Sigmoid colon (tissue), 7 donors: ENCODE measurements around the gene DACT2. TPM values are rescaled to one million over a fixed set of nuclear protein-coding genes. Genes with fewer than 3 reads are reported as not detected.

Experiments
- DNase-seq: peaks from one replicate; pipeline ENCODE4 v3.0.0-alpha.2; 2019
- H3K27ac ChIP-seq, 4 donors: fragments of 200-600 bp; sonication (generic); one replicate each; pipeline ENCODE4 v1.5.1; 2016 to 2019; ENCODE audit warnings: mild to moderate bottlenecking in 1 of 4
- H3K27me3 ChIP-seq, 3 donors: fragments of 200-600 bp; sonication (generic); one replicate each; pipeline ENCODE4 v1.5.1; 2019; ENCODE audit warnings: mild to moderate bottlenecking in 1 of 3
- H3K36me3 ChIP-seq, 4 donors: fragments of 200-600 bp; sonication (generic); one replicate each; pipeline ENCODE4 v1.5.1; 2016 to 2019
- H3K4me1 ChIP-seq, 4 donors: fragments of 200-600 bp; sonication (generic); one replicate each; pipeline ENCODE4 v1.5.1; 2017 to 2019
- H3K4me3 ChIP-seq, 4 donors: fragments of 200-600 bp; sonication (generic); one replicate each; pipeline ENCODE4 v1.5.1; 2017 to 2019; ENCODE audit warnings: mild to moderate bottlenecking in 2 of 4, moderate library complexity in 1 of 4
- H3K9me3 ChIP-seq, 4 donors: fragments of 200-600 bp in 3 of 4; sonication (generic) in 3 of 4; one replicate each; pipeline versions ENCODE4 v1.5.1 to v1.6.1; 2013 to 2019
- EP300 ChIP-seq, 4 donors: sonication (generic); formaldehyde crosslinking; IDR thresholded peaks; one replicate each; pipeline ENCODE4 v1.6.1; 2017; ENCODE audit warnings: antibody characterized with exemption in 4 of 4
- POLR2A ChIP-seq, 2 donors: fragments of 450-650 bp; IDR thresholded peaks; one replicate each; pipeline ENCODE4 v1.6.1; 2016; ENCODE audit warnings: antibody characterized with exemption in 2 of 2, mild to moderate bottlenecking in 2 of 2, moderate library complexity in 2 of 2
- POLR2AphosphoS5 ChIP-seq, 4 donors: sonication (generic); formaldehyde crosslinking; IDR thresholded peaks; one replicate each; pipeline ENCODE4 v1.6.1; 2017; ENCODE audit warnings: antibody characterized with exemption in 4 of 4
- WGBS, 2 donors: extraction: QIAGEN DNeasy Blood & Tissue Kit; methylation state at CpG; one replicate each; pipeline ENCODE4 v1.1.7; 2013; 5-methylcytosine and 5-hydroxymethylcytosine counted together
- intact Hi-C: fragments of 100-400 bp; cut with DNase I; formaldehyde crosslinking; loops from one replicate; pipeline ENCODE4 v1.15.1; 2023
- polyA plus RNA-seq, 3 donors: library from polyadenylated mRNA; stranded (reverse); fragments of 200-250 nt; gene quantifications; one replicate each; pipeline ENCODE4 v1.2.3, GENCODE V29; 2013
- total RNA-seq, 4 donors: library from RNA; depleted of rRNA; stranded (reverse); fragments of >200 nt; gene quantifications; one replicate each; pipeline ENCODE4 v1.1.0, GENCODE V29; 2016
- TF ChIP-seq, protein P1 (sequence below), 4 experiments: fragments of 450-650 bp in 3 of 4; fragments of 200-600 bp in 1 of 4; IDR thresholded peaks; one replicate each; pipeline ENCODE4 v1.5.1; 2016 to 2019; ENCODE audit warnings: antibody characterized with exemption in 4 of 4, mild to moderate bottlenecking in 3 of 4, moderate library complexity in 2 of 4
- donor health status: healthy with polysubstance abuse.
- donor health status: Bipolar disorder and iron deficiency.
- donor health status: healthy.

The DACT2 gene
- total and polyA plus RNA-seq, 7 donors, result 0.16 to 1.1 (median 0.60) TPM

DNA sequence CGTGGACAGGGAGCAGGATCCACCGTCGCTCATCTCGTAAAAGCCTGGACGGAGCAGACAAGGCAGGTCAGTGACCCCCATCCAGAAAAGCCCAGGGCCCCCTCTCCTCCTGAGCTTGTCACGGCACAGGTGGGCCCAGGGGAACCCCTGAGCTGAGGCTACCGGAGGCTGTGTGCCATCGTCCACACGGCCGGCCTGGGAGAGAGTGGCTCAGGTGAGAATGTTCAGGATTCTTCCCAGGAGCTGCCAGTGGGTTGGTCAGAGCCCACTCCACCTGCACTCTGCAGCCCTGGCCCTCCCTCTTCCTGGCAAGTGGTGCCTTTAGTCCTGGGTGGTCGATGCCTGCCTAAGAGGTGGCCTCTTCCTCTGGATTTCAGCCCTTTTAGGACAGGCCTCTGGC is 9.2 kb downstream of the DACT2 start:
- Histone ChIP-seq H3K27ac (no peak overlapping the region), H3K4me3 (no peak overlapping the region), H3K9me3 (no peaks in the 10 kb centered on the region), H3K27me3 (no peaks in the 10 kb centered on the region), H3K4me1 (peaks cover 0 to 15% (median 4%) of the 10 kb centered on the region in 4 donors), H3K36me3 (no peaks in the 10 kb centered on the region)
- intact Hi-C loops, result no loop called here
- 91 to 93% methylated on average over 11 of the region's 11 CpGs for WGBS, 2 donors
- DNase-seq, result no peak
- no peak for TF ChIP-seq POLR2AphosphoS5 (IDR thresholded peaks at IDR 0.05)
- TF ChIP-seq POLR2A (IDR thresholded peaks at IDR 0.05), result no peak
- TF ChIP-seq, protein P1, sequence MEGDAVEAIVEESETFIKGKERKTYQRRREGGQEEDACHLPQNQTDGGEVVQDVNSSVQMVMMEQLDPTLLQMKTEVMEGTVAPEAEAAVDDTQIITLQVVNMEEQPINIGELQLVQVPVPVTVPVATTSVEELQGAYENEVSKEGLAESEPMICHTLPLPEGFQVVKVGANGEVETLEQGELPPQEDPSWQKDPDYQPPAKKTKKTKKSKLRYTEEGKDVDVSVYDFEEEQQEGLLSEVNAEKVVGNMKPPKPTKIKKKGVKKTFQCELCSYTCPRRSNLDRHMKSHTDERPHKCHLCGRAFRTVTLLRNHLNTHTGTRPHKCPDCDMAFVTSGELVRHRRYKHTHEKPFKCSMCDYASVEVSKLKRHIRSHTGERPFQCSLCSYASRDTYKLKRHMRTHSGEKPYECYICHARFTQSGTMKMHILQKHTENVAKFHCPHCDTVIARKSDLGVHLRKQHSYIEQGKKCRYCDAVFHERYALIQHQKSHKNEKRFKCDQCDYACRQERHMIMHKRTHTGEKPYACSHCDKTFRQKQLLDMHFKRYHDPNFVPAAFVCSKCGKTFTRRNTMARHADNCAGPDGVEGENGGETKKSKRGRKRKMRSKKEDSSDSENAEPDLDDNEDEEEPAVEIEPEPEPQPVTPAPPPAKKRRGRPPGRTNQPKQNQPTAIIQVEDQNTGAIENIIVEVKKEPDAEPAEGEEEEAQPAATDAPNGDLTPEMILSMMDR (IDR thresholded peaks at IDR 0.05), result no peak
- TF ChIP-seq EP300 (IDR thresholded peaks at IDR 0.05), result no peak

DNA sequence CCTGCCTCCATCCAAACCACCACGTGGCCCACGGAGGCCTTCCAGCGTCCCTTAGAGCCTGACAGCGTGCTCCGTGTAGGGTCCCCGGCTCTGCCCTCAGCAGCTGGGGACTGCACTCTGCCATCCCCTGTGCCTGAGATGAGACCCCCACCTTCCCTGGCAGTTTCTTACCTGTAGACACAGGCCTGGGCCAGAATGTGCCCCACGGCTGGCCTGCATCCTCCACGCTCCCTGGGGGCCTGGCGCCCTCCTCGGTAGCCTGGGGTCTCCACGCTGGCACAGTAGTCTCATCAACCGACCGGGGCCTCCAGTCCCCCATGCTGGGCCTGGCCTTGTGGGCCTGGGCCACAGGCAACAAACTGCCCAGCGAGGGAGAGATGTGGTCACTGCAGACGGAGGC is 9.6 kb downstream of the DACT2 start:
- DNase-seq, result no peak
- H3K36me3 ChIP-seq, result no peaks in the 10 kb centered on the region
- no peaks in the 10 kb centered on the region for H3K9me3 ChIP-seq
- 94 to 95% methylated on average over 15 of the region's 15 CpGs for WGBS, 2 donors
- intact Hi-C loops, result no loop called here
- TF ChIP-seq POLR2A (IDR thresholded peaks at IDR 0.05), result no peak
- no peak for TF ChIP-seq POLR2AphosphoS5 (IDR thresholded peaks at IDR 0.05)
- TF ChIP-seq, protein P1 (IDR thresholded peaks at IDR 0.05), result no peak
- TF ChIP-seq EP300 (IDR thresholded peaks at IDR 0.05), result no peak
- no peak overlapping the region for H3K4me3 ChIP-seq
- H3K27ac ChIP-seq, result no peak overlapping the region
- no peaks in the 10 kb centered on the region for H3K27me3 ChIP-seq
- H3K4me1 ChIP-seq, result peaks cover 0 to 11% (median 2%) of the 10 kb centered on the region in 4 donors

DNA sequence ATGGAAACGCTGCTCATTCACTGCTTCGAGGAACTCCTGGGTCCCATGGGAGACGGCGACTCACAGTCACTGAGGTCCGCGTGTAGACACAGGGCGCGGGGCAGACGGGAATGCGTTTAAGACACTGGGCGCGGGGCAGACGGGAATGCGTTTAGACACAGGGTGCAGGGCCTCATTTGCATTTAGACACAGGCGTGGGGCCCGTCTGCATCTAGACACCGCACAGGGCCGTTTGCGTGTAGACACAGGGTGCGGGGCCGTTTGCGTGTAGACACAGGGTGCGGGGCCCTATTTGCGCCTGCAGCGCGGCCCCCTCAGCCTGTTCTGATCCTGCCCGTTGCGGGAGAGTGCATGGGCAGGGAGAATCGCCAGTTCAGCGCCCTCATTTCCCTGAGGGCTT is 10.4 kb downstream of the DACT2 start:
- Histone ChIP-seq H3K4me1 (peaks cover 0 to 3% (median 0%) of the 10 kb centered on the region in 4 donors), H3K27me3 (no peaks in the 10 kb centered on the region), H3K27ac (no peak overlapping the region), H3K4me3 (no peak overlapping the region), H3K36me3 (no peaks in the 10 kb centered on the region), H3K9me3 (no peaks in the 10 kb centered on the region)
- intact Hi-C loops, result no loop called here
- 93 to 94% methylated on average over 30 of the region's 30 CpGs for WGBS, 2 donors
- no peak for DNase-seq
- TF ChIP-seq, protein P1 (IDR thresholded peaks at IDR 0.05), result no peak
- TF ChIP-seq EP300 (IDR thresholded peaks at IDR 0.05), result no peak

DNA sequence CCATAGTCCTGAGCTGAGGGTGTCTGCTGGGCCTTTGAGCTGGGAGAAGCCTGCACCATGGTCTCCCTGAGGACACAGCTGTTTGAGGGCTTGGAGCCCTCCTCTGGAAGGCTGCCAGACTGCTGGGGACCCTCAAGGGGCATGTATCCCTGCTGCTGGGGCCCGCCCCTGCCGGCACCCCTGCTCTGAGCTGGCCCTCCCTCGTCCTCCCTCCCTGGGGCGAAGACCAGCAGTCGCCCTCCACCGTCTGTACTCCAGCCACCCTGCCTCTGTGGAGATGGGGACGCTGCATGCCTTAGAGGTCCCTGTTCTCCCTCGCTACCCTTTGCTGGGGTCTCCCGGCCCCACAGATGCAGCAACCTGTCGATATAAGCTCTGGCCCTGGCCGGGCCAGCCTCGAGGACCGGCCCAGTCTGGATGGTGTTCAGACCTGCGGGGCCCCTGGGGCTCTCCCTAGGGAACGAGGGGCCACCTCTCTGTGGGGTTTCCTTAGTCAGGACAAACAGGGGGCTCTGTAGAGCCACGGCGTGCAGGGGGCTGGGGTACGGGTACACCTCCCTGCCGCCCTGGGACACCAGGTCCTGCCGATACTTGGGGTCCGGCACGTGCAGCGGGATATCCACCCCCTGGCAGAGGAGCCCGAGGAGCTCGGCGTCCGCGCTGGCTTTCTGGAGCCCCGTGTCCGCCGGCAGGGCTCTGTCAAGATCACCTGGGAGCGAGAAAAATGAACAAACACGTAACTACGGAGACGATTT is 11.0 kb downstream of the DACT2 start:
- Histone ChIP-seq H3K27ac (no peak overlapping the region), H3K27me3 (no peaks in the 10 kb centered on the region), H3K9me3 (no peaks in the 10 kb centered on the region), H3K36me3 (no peaks in the 10 kb centered on the region), H3K4me3 (no peak overlapping the region), H3K4me1 (no peaks in the 10 kb centered on the region)
- 94 to 95% methylated on average over 35 of the region's 35 CpGs for whole genome bisulfite sequencing, 2 donors
- no peak for TF ChIP-seq POLR2AphosphoS5 (IDR thresholded peaks at IDR 0.05)
- intact Hi-C loops, result no loop called here
- no peak for DNase-seq

DNA sequence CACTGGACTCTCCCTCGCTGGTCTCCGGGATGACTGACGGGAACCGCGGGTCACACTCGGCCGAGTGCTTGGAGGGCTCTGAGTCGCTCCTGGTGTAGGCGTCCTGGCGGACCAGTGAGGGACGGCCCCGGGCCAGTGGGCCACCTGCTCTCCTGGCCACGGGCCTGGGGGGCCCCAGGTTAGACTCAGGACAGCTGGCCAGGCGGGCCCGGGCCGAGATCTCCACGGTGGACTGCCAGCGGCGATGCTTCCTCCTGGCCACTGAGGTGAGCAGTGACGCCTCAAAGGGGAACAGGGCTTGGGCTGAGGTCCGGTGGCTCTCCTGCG is 11.9 kb downstream of the DACT2 start:
- no peak for TF ChIP-seq EP300 (IDR thresholded peaks at IDR 0.05)
- TF ChIP-seq, protein P1 (IDR thresholded peaks at IDR 0.05), result no peak
- no peak for TF ChIP-seq POLR2A (IDR thresholded peaks at IDR 0.05)
- no peak for TF ChIP-seq POLR2AphosphoS5 (IDR thresholded peaks at IDR 0.05)
- Histone ChIP-seq H3K27me3 (no peaks in the 10 kb centered on the region), H3K9me3 (no peaks in the 10 kb centered on the region), H3K27ac (no peak overlapping the region), H3K36me3 (no peaks in the 10 kb centered on the region), H3K4me1 (no peaks in the 10 kb centered on the region), H3K4me3 (no peak overlapping the region)
- intact Hi-C loops, result no loop called here
- DNase-seq, result no peak
- 93 to 94% methylated on average over 22 of the region's 22 CpGs for WGBS, 2 donors
